AG08395 (cell line): Measurements from ENCODE around the gene MYO1D.
A peak's percentile ranks its signal among the peaks of the same experiment; 100 is the strongest.
"Not testable (repeated sequence)": the region's sequence is repeated elsewhere in the genome, so short reads cannot be mapped to it uniquely, and the experiment has no call there.

ENCODE experiments used
- DNase-seq: peaks from one replicate; pipeline ENCODE4 v3.0.0; 2012; ENCODE audit warnings: mixed read lengths, low spot score

Gene MYO1D

DNA sequence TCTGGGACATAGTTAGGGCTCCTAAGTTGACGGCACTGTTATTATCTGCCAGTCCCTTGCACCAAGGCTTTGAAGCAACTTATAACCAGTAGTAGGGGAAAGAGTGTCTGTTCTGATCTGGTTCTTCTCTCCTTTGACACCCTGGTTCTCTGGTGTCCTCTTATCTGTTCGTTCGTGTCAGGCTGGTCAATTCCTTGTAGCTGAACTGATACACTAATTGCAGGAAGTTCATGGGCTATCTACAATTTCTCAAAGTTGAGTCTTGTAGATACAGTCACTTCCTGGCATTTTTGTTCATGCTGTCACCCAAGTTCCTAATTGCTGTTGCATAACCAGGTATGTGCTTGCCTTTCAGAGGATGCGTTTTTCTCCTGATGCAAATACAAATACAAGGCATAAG, 17.3 kb upstream of the MYO1D start:
- DNase-seq: no peak

DNA sequence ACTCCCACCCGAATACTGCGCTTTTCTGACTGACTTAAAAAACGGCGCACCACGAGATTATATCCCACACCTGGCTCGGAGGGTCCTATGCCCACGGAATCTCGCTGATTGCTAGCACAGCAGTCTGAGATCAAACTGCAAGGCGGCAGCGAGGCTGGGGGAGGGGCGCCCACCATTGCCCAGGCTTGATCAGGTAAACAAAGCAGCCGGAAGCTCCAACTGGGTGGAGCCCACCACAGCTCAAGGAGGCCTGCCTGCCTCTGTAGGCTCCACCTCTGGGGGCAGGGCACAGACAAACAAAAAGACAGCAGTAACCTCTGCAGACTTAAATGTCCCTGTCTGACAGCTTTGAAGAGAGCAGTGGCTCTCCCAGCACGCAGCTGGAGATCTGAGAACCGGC, 10.5 kb upstream of the MYO1D start:
- not testable (repeated sequence) for DNase-seq

DNA sequence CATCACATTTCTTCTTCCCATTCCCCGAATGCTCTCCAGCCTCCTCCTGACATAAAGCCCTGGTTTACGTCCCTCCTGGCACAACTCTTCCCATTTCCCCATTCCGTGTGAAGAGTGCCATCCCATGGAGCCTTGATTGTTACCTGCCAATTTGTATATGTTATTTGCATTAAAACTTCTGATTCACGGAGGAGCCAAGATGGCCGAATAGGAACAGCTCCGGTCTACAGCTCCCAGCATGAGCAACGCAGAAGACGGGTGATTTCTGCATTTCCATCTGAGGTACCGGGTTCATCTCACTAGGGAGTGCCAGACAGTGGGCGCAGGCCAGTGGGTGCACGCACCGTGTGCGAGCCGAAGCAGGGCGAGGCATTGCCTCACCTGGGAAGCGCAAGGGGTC, 10.0 kb upstream of the MYO1D start:
- not testable (repeated sequence) for DNase-seq

DNA sequence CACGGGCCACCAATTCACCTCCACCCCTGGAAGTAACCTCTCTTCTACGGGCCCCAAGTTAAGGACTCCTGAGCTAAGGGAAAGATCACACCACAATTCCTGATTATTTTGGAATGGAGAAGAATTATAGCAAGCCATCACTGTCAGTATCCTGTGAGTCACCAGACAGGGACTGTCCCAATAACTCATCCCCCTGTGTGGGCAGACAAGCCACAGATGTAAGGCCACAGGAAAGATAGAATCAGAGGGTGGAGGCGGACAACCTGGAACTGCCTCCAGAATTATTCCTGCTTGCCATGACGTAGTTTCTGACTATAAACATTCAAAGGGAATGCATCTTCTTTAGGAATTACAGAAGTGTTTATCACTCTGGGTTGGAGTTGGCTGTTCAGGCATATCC, 5.8 kb upstream of the MYO1D start:
- peak; percentile 18 for DNase-seq

DNA sequence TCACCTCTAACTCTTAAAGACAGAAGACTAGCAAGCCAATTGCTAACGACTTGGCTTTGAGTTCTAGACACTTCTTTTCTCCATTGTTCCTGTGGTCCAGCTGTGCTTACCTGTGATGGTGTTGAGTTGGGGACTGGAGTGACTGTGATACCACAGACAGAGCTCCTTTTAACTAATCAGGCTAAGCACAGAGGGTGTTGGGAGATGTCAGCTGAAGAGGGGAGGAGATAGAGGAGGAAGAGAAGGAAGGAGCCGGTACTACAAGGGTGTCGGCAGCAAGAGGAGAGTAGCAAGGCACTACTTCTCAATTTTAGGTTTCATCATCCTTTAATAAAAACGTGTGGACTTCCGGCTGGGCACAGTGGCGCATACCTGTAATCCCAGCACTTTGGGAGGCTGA, 5.1 kb upstream of the MYO1D start:
- DNase-seq: no peak

DNA sequence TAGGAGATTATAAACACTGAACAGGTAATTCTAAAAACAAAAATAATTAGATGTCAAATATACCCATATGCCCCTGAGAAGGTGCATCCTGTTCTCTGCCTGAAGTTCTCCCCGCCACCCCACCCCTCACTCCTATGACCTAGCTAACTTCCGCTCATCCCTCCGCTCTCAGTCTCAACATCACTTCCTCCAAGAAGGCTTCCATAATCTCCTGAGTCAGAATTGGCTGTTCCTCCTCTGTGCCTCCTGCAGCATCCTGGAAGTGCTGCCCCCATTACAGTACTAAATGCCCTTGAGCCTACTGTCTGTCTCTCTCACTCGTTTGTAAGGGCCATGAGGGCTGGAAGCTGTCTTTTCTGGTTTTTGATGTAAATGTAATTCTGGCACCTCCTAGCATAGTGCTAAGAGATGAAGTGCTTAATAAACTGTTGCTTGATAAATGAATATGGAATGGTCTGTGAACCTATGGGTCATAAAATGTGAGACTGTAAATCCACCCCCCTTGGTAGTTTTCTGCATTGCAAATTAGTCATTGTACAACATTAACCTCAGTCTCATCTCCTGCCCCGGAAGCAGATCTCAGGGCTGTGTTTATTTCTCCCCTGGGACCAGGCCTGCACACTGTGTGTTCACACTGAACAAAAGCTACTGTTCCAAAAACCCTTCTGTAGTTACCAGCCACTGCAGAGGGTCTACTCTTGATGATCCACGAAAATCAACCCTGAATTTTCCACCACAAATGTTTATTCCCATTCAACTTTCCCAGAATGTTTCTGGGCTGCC, 3.9 kb upstream of the MYO1D start:
- DNase-seq: no peak

DNA sequence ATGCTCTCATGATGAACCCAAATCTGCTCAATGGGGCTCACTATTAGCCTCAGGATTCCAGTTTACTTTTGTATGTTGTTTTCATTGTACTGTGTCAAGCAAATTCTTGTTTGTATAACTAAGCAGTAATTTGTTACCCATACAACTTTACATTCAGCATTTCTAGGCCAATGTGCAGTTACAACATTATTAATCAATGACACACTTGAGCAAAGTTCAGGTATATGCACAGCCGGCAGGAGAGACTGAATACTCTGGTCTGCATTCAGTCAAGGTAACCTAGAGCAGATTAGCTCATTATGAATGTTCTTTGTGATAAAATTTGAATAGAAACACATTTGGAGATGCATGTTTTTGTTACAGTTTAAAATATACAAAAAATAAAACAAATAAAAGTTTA, 2.2 kb upstream of the MYO1D start:
- no peak for DNase-seq

DNA sequence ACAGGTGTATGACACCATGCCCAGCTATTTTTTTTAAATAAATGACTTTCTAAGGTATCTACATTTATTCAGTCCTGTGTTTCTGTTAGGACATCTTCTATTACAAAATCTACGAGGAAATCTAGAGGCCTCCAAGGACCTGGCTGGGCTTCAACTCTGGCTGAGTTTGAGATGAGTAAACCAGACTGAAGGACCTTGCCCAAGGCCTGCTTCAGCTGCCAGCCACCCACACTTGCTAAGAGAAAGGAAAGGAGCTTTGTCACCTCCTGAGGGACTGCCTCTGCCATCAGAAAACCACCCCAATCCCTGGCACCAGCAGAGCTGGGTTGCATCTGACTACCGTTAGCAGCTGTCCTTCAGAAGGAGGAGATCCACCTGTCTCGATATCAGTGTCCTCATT, 1.3 kb upstream of the MYO1D start:
- peak; percentile 74 for DNase-seq

DNA sequence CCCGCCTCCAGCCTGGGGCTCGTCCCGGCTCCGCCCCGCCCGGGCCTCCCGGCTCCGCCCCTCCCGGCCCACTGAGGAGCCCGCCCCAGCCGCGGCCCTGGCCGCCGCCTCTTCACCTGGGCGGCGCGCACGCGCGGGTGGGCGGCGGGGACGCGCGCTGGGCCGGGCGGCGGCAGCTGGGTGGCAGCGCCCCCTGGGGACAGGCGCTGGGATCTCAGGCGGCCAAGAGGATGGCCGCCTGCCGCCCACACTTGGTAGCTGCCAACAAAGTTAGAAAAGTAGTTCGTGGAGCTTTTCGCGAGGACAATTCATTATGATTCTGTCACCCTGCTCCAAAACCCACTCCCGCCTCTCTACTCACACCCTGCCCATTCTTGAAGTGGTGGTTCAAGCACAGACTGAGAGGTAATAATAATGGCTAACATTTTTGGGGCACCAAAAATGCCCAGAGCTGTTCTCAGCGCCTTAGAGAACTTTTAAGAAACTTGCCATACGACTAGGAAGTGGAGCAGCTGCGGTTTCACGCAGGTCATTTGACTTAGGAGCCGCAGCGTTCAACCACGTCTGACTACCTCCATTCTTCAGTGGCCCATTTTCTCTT, 340 bp upstream of the MYO1D start:
- DNase-seq: peak; percentile 97

DNA sequence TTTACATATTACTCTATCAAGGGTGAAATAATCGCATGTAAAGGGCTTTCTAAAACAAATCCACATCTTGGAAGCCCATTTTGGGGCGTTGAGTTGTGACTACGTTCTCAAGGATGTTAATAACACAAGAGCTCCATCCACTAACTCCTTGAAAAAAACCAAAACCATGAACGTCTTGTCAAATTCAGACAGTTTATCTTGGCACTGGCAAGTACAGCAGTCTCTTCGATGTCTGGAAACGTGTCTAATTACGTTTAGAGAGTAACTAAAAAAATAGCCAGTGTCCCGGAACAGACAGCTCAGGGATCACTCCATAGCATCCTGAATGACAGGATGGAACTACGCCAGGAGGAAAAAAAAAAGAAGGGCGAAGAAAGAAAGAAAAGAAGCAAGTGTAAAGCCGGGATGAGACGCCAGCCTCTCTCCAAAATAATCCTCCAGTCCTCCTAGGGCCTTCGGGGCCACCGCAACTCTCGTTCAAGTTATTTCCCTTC, 954 bp downstream of the MYO1D start:
- no peak for DNase-seq

DNA sequence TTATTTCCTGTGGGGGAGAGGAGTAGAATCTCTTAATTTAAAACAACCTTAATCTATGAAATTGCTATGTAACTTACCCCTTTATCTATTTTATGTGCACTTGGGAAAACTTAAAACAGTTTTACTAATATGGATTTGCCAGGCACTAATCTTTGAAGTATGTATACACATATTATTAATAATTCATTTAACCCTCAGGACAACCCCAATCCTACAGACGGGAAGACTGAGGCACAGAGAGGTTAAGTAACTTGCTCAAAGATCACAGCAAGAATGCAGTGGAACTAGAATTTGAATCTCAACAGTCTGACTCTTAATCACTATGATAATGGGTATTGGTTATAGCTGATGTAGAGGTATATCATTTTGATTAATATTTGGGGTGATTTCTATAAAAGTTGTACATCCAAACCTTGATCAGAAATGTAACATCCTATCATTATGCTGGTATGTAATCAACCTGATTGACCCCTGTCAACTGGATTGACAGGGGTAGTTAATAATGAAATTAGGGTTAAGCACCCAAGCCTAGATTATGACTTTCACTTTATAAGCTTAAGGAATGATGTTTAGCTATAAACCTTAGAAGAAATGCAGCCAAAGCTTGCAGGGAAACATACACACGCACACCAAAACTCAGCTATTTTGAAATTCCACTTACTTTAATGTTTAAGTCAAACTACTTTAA, 1.6 kb downstream of the MYO1D start:
- DNase-seq: no peak

DNA sequence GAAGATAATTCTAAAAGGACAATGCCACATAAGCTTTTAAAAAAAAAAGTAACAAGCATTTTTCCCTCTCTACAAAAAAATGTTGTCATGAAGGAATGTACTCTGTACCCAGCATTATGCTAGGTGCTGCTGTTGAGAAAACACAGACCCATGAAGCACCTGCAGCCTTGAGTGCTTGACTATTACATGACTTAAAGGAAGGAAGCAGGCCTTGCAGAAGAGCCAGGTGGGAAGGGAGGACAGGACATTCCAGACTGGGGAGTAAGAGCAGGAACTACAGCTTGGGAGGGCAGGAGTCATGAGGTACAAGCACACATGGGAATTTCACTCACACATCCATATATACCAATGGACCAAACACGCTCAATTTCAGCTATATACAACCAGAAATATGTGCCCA, 3.8 kb downstream of the MYO1D start:
- no peak for DNase-seq

DNA sequence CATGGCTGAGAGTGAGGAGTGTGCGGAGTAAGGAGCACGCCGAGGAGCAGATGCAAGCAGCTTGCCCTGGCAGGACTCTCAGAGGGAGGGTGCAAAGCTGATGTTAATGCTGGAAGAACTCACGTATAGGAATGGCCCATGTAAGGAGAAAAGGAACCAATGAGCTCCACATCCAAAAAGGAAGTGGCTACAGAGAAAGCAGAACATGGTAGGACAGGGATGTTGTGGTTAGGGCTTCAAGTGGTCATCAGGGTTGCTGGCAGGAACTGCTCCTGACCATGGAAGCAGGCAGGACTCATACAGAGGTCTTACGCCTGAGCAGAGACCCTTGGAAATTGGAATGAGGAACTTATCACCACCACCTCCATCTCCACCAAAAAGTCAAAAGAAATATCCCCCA, 5.2 kb downstream of the MYO1D start:
- no peak for DNase-seq

DNA sequence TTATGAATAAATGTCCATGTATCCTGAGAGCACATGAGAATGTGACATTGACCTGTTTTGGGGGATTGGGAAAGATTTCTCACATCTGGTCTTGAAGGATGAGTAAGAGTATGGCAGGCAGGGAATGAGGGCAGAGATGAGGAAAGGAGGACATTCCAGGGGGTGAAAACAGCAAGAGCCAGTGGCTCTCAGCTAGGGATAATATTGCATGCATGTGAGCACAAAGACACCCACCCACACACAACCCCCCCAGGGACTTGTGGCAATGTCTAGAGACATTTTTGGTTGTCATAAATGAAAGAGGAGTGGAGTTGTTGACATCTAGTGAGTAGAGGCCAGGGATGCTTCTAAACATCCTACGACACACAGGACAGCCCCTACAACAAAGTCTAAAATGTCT, 6.0 kb downstream of the MYO1D start:
- peak; percentile 63 for DNase-seq

DNA sequence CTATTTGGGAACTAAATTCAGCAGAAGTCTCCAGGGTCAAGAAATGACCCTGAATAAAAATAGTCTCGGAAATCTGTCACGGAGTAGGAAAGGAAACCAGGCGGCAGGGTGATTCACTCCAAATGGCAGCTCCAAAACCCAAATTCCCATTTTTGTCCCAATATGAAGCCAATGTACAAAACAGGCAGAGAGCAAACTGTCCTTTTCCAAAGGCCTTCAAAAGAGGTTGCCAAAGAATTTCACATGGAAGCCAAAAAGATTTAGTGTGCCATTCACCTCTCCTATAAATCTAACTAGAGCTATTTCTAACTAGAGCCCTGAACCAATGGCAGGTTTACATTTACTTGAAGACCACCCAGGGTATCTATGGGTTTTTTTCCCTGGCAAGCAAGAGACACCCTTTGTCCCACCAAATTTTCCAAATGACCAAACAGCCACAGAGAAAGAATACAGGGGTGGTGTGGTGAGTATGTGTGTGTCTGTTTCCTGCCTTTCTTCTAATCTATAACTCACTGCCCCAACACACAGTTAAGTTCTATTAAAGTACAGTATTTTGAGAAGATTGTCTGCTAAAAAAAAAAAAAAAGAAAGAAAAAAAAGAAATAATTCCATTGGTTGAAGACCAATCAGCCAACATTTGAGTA, 6.8 kb downstream of the MYO1D start:
- DNase-seq: peak; percentile 36

DNA sequence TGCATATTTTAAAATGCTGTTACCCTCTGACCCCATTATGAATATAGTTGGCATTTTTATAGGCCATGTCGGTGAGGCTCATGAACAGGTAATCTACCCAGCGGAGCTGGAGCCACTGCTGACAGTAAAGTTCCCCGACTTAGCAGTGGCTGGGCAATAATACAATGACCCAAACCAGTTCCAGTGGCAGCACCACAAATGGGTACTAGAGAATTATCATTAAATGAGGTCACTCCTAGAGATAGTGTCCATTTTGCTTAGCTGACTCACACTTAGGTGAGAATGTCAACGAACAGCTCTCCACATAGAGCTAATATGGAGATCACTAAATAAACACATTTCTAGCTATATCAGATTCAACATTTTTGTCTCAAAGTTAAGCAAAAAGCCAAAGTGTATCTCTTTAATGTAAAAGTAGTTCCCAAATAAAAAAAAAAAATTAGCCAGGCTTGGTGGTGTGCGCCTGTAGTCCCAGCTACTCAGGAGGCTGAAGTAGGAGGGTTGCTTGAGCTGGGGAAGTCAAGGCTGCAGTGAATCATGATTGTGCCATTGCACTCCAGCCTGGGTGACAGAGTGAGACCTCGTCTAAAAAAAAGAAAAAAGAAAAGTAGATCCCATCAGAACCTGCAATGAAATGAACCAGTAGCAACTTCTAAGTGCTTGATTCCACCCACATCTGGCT, 7.4 kb downstream of the MYO1D start:
- no peak for DNase-seq

DNA sequence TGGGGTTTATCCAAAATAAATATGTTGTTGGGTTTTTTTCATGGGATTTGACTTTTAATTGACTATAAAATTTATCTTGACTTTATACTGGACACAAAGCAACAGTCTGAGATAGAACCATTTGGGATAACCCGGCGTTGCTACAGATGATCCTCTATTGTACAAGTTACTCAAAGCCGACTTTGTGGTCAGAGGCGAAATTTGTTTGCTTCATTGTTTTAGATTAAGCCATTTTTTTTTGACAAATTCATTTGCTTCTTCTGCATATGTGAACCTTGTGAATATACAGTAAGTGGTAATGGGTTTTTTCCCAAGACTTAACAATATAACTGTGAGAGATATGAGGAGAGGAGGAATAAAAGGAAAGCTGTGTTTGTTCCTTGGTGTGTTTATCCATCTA, 11.8 kb downstream of the MYO1D start:
- no peak for DNase-seq

DNA sequence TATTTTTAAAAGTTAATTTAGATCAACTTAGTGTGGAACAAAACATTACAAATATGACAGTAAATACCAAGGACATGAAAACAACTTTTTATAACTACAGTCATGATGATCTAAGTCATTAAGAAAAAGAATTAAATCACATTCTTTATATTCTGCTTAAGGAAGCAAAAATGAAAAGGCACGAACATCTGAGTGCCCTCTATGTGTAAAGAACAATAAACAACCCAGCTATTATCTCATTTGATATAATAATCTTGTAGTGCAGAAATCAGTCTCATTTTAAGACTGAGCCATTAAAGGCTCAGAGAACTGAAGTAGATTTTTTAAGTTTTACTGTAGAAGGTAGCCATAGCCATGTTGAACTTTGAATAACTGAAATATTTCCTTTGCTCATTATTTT, 13.4 kb downstream of the MYO1D start:
- no peak for DNase-seq

DNA sequence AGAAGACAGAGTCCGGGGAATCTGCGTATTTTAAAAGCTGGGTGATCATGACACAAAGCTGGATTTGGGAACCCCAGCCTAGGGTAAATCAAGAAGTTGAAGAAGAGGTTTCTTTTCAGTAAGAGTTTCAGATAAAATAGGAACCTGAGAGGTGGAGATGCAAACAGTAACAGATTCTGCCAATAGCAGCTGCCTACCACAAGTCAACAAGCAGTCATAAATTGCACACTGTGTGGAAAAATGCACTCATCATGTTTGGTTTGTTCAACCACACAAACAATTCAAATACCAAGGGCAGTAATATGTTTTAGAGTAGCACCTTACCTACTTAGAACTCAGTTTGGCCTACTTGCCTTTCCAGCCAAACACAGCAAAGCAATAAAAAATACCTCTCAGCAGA, 14.0 kb downstream of the MYO1D start:
- no peak for DNase-seq

DNA sequence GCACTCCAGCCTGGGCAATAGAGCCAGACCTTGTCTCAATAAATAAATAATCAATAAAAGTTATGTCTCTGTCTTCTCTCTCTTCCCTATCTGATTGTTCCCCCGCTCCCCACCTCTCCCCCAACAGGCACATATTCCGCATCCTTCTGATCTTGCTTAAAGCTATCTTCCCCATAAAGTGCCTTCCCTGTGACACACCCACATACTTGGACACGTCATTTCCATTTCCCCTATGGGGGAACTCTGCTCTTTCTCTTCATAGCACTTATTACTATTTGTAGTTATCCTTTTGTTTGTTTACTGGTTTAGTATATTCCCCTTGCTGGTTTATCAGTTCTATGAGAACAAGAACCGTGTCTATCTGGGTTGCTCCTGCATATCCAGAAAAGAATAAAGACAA, 14.9 kb downstream of the MYO1D start:
- DNase-seq: no peak

DNA sequence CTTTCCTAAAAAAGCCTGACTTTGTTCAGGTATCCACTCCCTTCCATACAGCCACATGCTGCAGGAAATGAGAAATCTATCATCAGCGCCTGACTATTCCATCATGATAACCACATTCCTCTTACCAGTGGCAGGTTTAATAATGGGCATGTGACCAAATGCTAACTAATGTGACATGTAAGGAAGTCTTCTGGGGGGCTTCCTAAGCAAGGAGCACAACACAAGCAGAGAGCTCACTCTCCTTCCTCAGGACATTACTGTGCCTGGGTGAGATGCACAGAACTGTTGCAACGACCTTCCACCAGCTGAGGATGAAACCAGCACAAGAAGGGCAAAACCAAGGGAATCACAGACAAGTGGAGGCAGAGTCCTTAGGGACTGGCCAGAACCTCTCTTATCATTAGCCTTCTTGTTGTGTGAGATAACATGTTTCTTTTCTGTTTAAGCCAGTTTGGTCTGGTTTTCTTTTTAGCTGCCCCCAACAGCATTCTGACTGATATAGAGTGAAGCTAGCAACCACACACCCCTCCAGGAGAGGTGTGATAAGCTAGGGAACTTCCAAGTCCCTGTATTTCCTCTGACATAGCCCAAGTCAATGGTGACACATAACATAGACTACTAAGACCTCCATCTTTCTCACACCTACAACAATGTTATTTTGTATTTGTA, 16.9 kb downstream of the MYO1D start:
- DNase-seq: no peak

DNA sequence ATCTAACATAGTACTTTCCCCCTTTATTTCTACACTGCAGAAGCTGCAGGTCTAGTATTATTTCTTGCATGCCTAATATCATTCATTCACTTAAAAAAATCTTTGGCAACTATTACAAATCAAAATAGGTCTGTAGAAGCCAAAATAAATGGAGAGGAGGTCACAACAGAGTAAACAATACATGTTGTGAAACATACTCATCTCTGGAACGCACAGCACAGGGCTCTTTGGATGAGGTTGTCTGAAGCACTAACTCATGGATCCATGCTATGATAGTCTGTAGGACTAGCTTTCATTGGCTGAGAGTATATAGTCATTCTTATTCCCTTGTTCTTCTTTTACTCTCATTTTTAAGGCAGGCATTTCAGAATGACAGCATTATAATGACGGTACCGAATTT, 21.3 kb downstream of the MYO1D start:
- DNase-seq: no peak
